ENCODE data around the gene DUSP8.

DNA sequence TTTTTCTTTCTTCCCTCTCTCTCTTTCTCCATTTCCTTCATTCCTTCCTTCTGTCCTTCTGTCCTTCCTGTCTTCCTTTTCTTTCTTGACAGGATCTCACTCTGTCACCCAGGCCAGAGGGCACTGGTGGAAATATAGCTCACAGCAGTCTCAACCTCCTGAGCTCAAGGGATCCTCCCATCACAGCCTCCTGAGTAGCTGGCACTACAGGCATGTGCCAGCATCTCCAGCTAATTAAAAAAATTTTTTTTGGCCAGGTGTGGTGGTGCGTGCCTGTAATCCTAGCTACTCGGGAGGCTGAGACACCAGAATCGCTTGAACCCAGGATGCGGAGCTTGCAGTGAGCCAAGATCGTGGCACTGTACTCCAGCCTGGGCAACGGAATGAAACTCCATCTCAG is 4.8 kb upstream of the DUSP8 start:
- no peak for TF ChIP-seq CTCF (IDR thresholded peaks at IDR 0.05; ENCODE audit: low read length)
- TF ChIP-seq EZH2 (IDR thresholded peaks at IDR 0.05; ENCODE audit: borderline replicate concordance, low read length), result no peak

All from OCI-LY1 (cell line).